Activated T-cell treated with anti-CD3 and anti-CD28 coated beads for 48 hours (primary cell): ENCODE measurements around the gene PKNOX2.

Source experiments
- DNase-seq: peaks from one replicate; pipeline ENCODE4 v3.0.0-alpha.2; 2020; ENCODE audit warnings: low read depth

Gene PKNOX2

GRCh38 chr11:125341676-125342075, 177.1 kb downstream of the PKNOX2 start:
- DNase-seq: no peak

- DNase-seq: no peak
These were observed 177.9 kb downstream of the PKNOX2 start for GRCh38 chr11:125342281-125342930.

- DNase-seq: no peak
These were observed 178.7 kb downstream of the PKNOX2 start for GRCh38 chr11:125343086-125343717.

- DNase-seq: no peak
These were observed 179.2 kb downstream of the PKNOX2 start for GRCh38 chr11:125343718-125344131.

- DNase-seq: no peak
These were observed 180.4 kb downstream of the PKNOX2 start for GRCh38 chr11:125344846-125345420.

- DNase-seq: peak; percentile 33
These were observed 181.0 kb downstream of the PKNOX2 start for GRCh38 chr11:125345421-125346178.

GRCh38 chr11:125346179-125346530, 181.6 kb downstream of the PKNOX2 start:
- DNase-seq: no peak

- no peak for DNase-seq
These were observed 182.2 kb downstream of the PKNOX2 start for GRCh38 chr11:125346565-125347260.

GRCh38 chr11:125347261-125347585, 182.7 kb downstream of the PKNOX2 start:
- no peak for DNase-seq

GRCh38 chr11:125348141-125348651, 183.6 kb downstream of the PKNOX2 start:
- DNase-seq: no peak

- DNase-seq: peak; percentile 41
These were observed 184.2 kb downstream of the PKNOX2 start for GRCh38 chr11:125348674-125349309.

GRCh38 chr11:125350206-125351032, 185.9 kb downstream of the PKNOX2 start:
- DNase-seq: no peak

- DNase-seq: no peak
These were observed 186.7 kb downstream of the PKNOX2 start for GRCh38 chr11:125351033-125351867.

- no peak for DNase-seq
These were observed 187.3 kb downstream of the PKNOX2 start for GRCh38 chr11:125351868-125352250.

- DNase-seq: no peak
These were observed 192.2 kb downstream of the PKNOX2 start for GRCh38 chr11:125356797-125357196.

GRCh38 chr11:125357551-125357950, 193.0 kb downstream of the PKNOX2 start:
- no peak for DNase-seq

- no peak for DNase-seq
These were observed 193.8 kb downstream of the PKNOX2 start for GRCh38 chr11:125358254-125358840.

- no peak for DNase-seq
These were observed 194.6 kb downstream of the PKNOX2 start for GRCh38 chr11:125359130-125359529.

- no peak for DNase-seq
These were observed 195.5 kb downstream of the PKNOX2 start for GRCh38 chr11:125360066-125360465.
